HepG2 (cell line): ENCODE measurements around the gene NOS1AP. TPM values are rescaled to one million over a fixed set of nuclear protein-coding genes. Genes with fewer than 3 reads are reported as not detected.

Experiments used
- ATAC-seq: fragments of 200-7000 bp; cut with Tn5 transposase; 3 replicates; pipeline ENCODE4 v1.9.1; 2020; ENCODE audit warnings: mild to moderate bottlenecking, moderate library complexity
- BruUV-seq: library from RNA; stranded (reverse); fragments of 400-500 nt; replicated peaks from 2 replicates; lab custom pipeline; 2021; lab: Mats Ljungman, UMichigan
- CTCF ChIA-PET: fragments of 300-600 bp; formaldehyde crosslinking; extraction: SDS; loops from one replicate; lab custom pipeline; 2021; ENCODE audit warnings: low total read pairs, inconsistent platforms, low intra/inter-chr PET ratio; lab: Yijun Ruan, JAX
- POLR2A ChIA-PET: fragments of 350-600 bp; sonication (Branson Sonifier 250); formaldehyde crosslinking; loops from one replicate; lab custom pipeline; 2020; ENCODE audit warnings: antibody characterized with exemption, inconsistent platforms; lab: Yijun Ruan, JAX
- DNase-seq: peaks from one replicate; pipeline ENCODE4 v3.0.0-alpha.2; 2015; ENCODE audit warnings: low spot score
- FAIRE-seq: peaks from 3 replicates; lab custom pipeline; 2011; peaks lifted over from hg19 to GRCh38; lab: Jason Lieb, UNC
- H2AFZ ChIP-seq: one replicate; pipeline ENCODE4 v1.6.1; 2011; ENCODE audit warnings: low read length, inconsistent platforms
- H3K27ac ChIP-seq: fragments of 300-600 bp; 3 replicates; pipeline ENCODE4 v1.8.0; 2011; ENCODE audit warnings: mixed run types, mild to moderate bottlenecking, mixed read lengths, low read length, inconsistent platforms; ENCODE audit not compliant: insufficient read depth; ENCODE audit errors: extremely low read length
- H3K27me3 ChIP-seq, 2 experiments: fragments of 200-600 bp in 1 of 2; 2 replicates in 1 of 2; 3 replicates in 1 of 2; pipeline versions ENCODE4 v1.6.0 to v1.8.0; 2011; ENCODE audit warnings: low read length in 2 of 2, mild to moderate bottlenecking in 2 of 2, moderate library complexity in 2 of 2, inconsistent platforms in 1 of 2; ENCODE audit not compliant: insufficient read depth in 2 of 2, control insufficient read depth in 1 of 2
- H3K36me3 ChIP-seq, 2 experiments: fragments of 200-600 bp in 1 of 2; replicated peaks in 1 of 2; 2 replicates in 1 of 2; 3 replicates in 1 of 2; pipeline versions ENCODE4 v1.5.1 to v1.8.0; 2011; ENCODE audit warnings: low read length in 2 of 2, inconsistent platforms in 1 of 2; ENCODE audit not compliant: insufficient read depth in 2 of 2, control insufficient read depth in 1 of 2
- H3K4me1 ChIP-seq: 2 replicates; pipeline ENCODE4 v1.5.1; 2012; ENCODE audit warnings: low read length, inconsistent platforms; ENCODE audit not compliant: insufficient read depth
- H3K4me2 ChIP-seq: 2 replicates; pipeline ENCODE4 v1.6.0; 2011; ENCODE audit warnings: low read depth, low read length, inconsistent platforms
- H3K4me3 ChIP-seq, 3 experiments: fragments of 200-600 bp in 1 of 3; sonication (generic), shearing (Covaris generic) in 1 of 3; replicated peaks in 1 of 3; 2 replicates each; pipeline ENCODE4 v1.5.1; 2011 to 2016; ENCODE audit warnings: low read length in 3 of 3, inconsistent platforms in 2 of 3, low read depth in 2 of 3, mild to moderate bottlenecking in 2 of 3, control low read depth in 1 of 3, mixed read lengths in 1 of 3; ENCODE audit not compliant: insufficient read depth in 1 of 3
- H3K79me2 ChIP-seq: one replicate; pipeline ENCODE4 v1.6.1; 2011; ENCODE audit warnings: low read length, inconsistent platforms; ENCODE audit not compliant: insufficient read depth
- H3K9ac ChIP-seq: 2 replicates; pipeline ENCODE4 v1.6.0; 2011; ENCODE audit warnings: mild to moderate bottlenecking, low read depth, low read length, inconsistent platforms; ENCODE audit not compliant: insufficient read depth
- H3K9me3 ChIP-seq: 2 replicates; pipeline ENCODE4 v1.5.1; 2012; ENCODE audit warnings: mild to moderate bottlenecking, low read length
- H4K20me1 ChIP-seq: 2 replicates; pipeline ENCODE4 v1.6.0; 2011; ENCODE audit warnings: inconsistent platforms, mild to moderate bottlenecking, low read length, moderate library complexity; ENCODE audit not compliant: insufficient read depth
- EP300 ChIP-seq, 3 experiments: sonication (generic) in 1 of 3; formaldehyde crosslinking in 1 of 3; IDR thresholded peaks; 2 replicates each; pipeline versions ENCODE4 v1.5.1 to v1.6.1; 2011 to 2020; ENCODE audit warnings: low read depth in 2 of 3, low read length in 2 of 3, borderline replicate concordance in 1 of 3, improper control_type of control experiment in 1 of 3, mild to moderate bottlenecking in 1 of 3, missing genetic modification reagents in 1 of 3, moderate library complexity in 1 of 3
- ESRRA ChIP-seq: sonication (generic); formaldehyde crosslinking; IDR thresholded peaks from 2 replicates; pipeline ENCODE4 v1.5.1; 2020; ENCODE audit warnings: mild to moderate bottlenecking, low read depth, missing genetic modification reagents
- GATAD1 ChIP-seq: IDR thresholded peaks from 2 replicates; pipeline ENCODE4 v1.6.1; 2016; ENCODE audit warnings: missing genetic modification reagents, missing compliant biosample characterization
- JDP2 ChIP-seq: sonication (generic); formaldehyde crosslinking; IDR thresholded peaks from 2 replicates; pipeline ENCODE4 v1.8.1; 2022; ENCODE audit warnings: missing genetic modification reagents, borderline replicate concordance
- NFATC3 ChIP-seq: sonication (generic); formaldehyde crosslinking; IDR thresholded peaks from 2 replicates; pipeline ENCODE4 v1.5.1; 2020; ENCODE audit warnings: mild to moderate bottlenecking, missing genetic modification reagents
- NRL ChIP-seq: sonication (generic); formaldehyde crosslinking; IDR thresholded peaks from 2 replicates; pipeline ENCODE4 v1.5.0; 2020; ENCODE audit warnings: missing genetic modification reagents, mild to moderate bottlenecking, moderate library complexity, borderline replicate concordance
- TFDP2 ChIP-seq: sonication (generic); formaldehyde crosslinking; IDR thresholded peaks from 2 replicates; pipeline ENCODE4 v1.4.0; 2020; ENCODE audit warnings: missing genetic modification reagents
- ZFX ChIP-seq: sonication (generic); formaldehyde crosslinking; IDR thresholded peaks from 2 replicates; pipeline ENCODE4 v1.4.0; 2020; ENCODE audit warnings: mild to moderate bottlenecking, low read depth, missing genetic modification reagents, moderate library complexity
- ZMAT3 ChIP-seq: sonication (generic); formaldehyde crosslinking; conservative IDR thresholded peaks from 2 replicates; pipeline ENCODE4 v1.7.0; 2021; ENCODE audit warnings: missing genetic modification reagents
- ZNF414 ChIP-seq: sonication (generic); formaldehyde crosslinking; IDR thresholded peaks from 2 replicates; pipeline ENCODE4 v1.5.0; 2020; ENCODE audit warnings: missing genetic modification reagents
- ZNF484 ChIP-seq: sonication (generic); formaldehyde crosslinking; IDR thresholded peaks from 2 replicates; pipeline ENCODE4 v1.5.1; 2020; ENCODE audit warnings: mild to moderate bottlenecking, low read depth, missing genetic modification reagents, borderline replicate concordance
- ZNF720 ChIP-seq: sonication (generic); formaldehyde crosslinking; IDR thresholded peaks from 2 replicates; pipeline ENCODE4 v1.4.0; 2020; ENCODE audit warnings: missing genetic modification reagents
- WGBS: methylation state at CpG from one replicate; pipeline ENCODE4 v1.1.6; 2017; ENCODE audit warnings: low lambda C conversion rate; 5-methylcytosine and 5-hydroxymethylcytosine counted together
- in situ Hi-C: cut with HindIII; loops from 2 replicates; pipeline ENCODE4 v1.10.0; 2017; ENCODE audit warnings: low pct_unique_long_range_greater_than_20kb; ENCODE audit not compliant: extremely low pct_ligation_motif_present
- intact Hi-C: fragments of 100-400 bp; cut with micrococcal nuclease; formaldehyde crosslinking; loops from one replicate; pipeline ENCODE4 v1.10.0; 2022; ENCODE audit not compliant: unreplicated experiment
- polyA plus RNA-seq, 8 experiments: library from polyadenylated mRNA; depleted of rRNA in 3 of 8; stranded (reverse) in 7 of 8; unstranded in 1 of 8; fragments of >200 nt; fragmentation: Illumina TruSeq in 4 of 8; extraction: Trizol in 4 of 8; gene quantifications; 2 replicates each; pipeline versions ENCODE4 v1.2.1 to v1.2.3, GENCODE V29; 2011 to 2016; ENCODE audit warnings: low read depth in 4 of 8, missing spikeins in 1 of 8, mixed read lengths in 1 of 8; ENCODE audit not compliant: insufficient read depth in 1 of 8
- total RNA-seq, 5 experiments: library from RNA; depleted of rRNA; stranded (reverse); fragments of >200 nt; fragmentation: Illumina TruSeq; extraction: Trizol; gene quantifications; 2 replicates each; pipeline ENCODE4 v1.2.3, GENCODE V29; 2016; ENCODE audit warnings: low read depth in 1 of 5

The NOS1AP gene
- total and polyA plus RNA-seq, 2 of the 13 experiments (the other 11 are each of a cell fraction or from before 2014, with no cell fraction given) = 2.0 to 3.3 TPM

GRCh38 chr1:162375463-162375862 lies 306.0 kb downstream of the NOS1AP start:
- BruUV-seq = no TSS peak
- H3K79me2 ChIP-seq = no peaks in the 10 kb centered on the region
- intact Hi-C loops = no loop called here
- no peak overlapping the region for H3K27ac ChIP-seq
- ChIA-PET CTCF (no interaction called here), POLR2A (no interaction called here)
- DNase-seq (no peak), FAIRE-seq (no peak), ATAC-seq (no peak)
- no peak overlapping the region for H3K4me2 ChIP-seq
- H3K9ac ChIP-seq = no peak overlapping the region
- no peak overlapping the region for H3K4me3 ChIP-seq
- H3K4me1 ChIP-seq = peaks cover 10% of the 10 kb centered on the region
- in situ Hi-C loops = no loop called here
- WGBS = 86% methylated on average over 7 of the region's 8 CpGs
- no peak overlapping the region for H2AFZ ChIP-seq
- peaks cover 0 to 1% of the 10 kb centered on the region in 2 experiments; a peak in 1 of 5 replicates for H3K36me3 ChIP-seq
- no peak for TF ChIP-seq ZMAT3 (CRISPR knock-in tag)
- no peak for TF ChIP-seq TFDP2 (CRISPR knock-in tag)
- TF ChIP-seq EP300 (IDR thresholded peaks at IDR 0.05; ENCODE audit: low read depth in 2 of 2, low read length in 2 of 2) = no peak
- no peak for TF ChIP-seq EP300 (CRISPR knock-in tag; IDR thresholded peaks at IDR 0.05; ENCODE audit: borderline replicate concordance)
- TF ChIP-seq ZNF720 (CRISPR knock-in tag) = no peak
- TF ChIP-seq GATAD1 = no peak
- TF ChIP-seq ZFX = no peak
- TF ChIP-seq ZNF484 (CRISPR knock-in tag) = no peak
- no peak for TF ChIP-seq ESRRA (CRISPR knock-in tag)
- no peak for TF ChIP-seq NFATC3 (CRISPR knock-in tag)
- TF ChIP-seq JDP2 (CRISPR knock-in tag) = no peak
- TF ChIP-seq NRL = no peak
- no peak for TF ChIP-seq ZNF414 (CRISPR knock-in tag)
- H3K27me3 ChIP-seq = no peaks in the 10 kb centered on the region
- no peaks in the 10 kb centered on the region for H3K9me3 ChIP-seq
- no peaks in the 10 kb centered on the region for H4K20me1 ChIP-seq
